H9 (cell line): ENCODE data around the gene MFSD11. TPM values are rescaled to one million over a fixed set of nuclear protein-coding genes. Genes with fewer than 3 reads are reported as not detected.

Experiments
- DNase-seq: peaks from one replicate; pipeline ENCODE4 v3.0.0-alpha.2; 2017
- H2AFZ ChIP-seq: one replicate; pipeline ENCODE4 v1.6.1; 2013; ENCODE audit warnings: mild to moderate bottlenecking, low read length, control low read depth, moderate library complexity
- H2AK5ac ChIP-seq: 2 replicates; pipeline ENCODE4 v1.6.1; 2013; ENCODE audit warnings: low read length, control low read depth, mixed read lengths; ENCODE audit not compliant: insufficient read length
- H2BK120ac ChIP-seq: one replicate; pipeline ENCODE4 v1.6.1; 2013; ENCODE audit warnings: low read depth, mild to moderate bottlenecking, low read length, control low read depth, inconsistent platforms; ENCODE audit not compliant: poor library complexity, severe bottlenecking
- H2BK12ac ChIP-seq: 2 replicates; pipeline ENCODE4 v1.6.1; 2013; ENCODE audit warnings: low read length, control low read depth, mixed read lengths, low read depth; ENCODE audit not compliant: insufficient read length
- H2BK15ac ChIP-seq: 2 replicates; pipeline ENCODE4 v1.6.1; 2013; ENCODE audit warnings: low read depth, low read length, control low read depth
- H2BK20ac ChIP-seq: one replicate; pipeline ENCODE4 v1.6.1; 2013; ENCODE audit warnings: low read depth, mild to moderate bottlenecking, low read length, control low read depth, inconsistent platforms; ENCODE audit not compliant: poor library complexity, severe bottlenecking
- H2BK5ac ChIP-seq: 2 replicates; pipeline ENCODE4 v1.6.1; 2013; ENCODE audit warnings: low read length, control low read depth, mixed read lengths; ENCODE audit not compliant: insufficient read length
- H3K14ac ChIP-seq: 2 replicates; pipeline ENCODE4 v1.6.1; 2013; ENCODE audit warnings: low read length, control low read depth; ENCODE audit not compliant: insufficient read depth
- H3K18ac ChIP-seq: 2 replicates; pipeline ENCODE4 v1.6.1; 2013; ENCODE audit warnings: low read depth, mild to moderate bottlenecking, mixed read lengths, low read length, control low read depth; ENCODE audit not compliant: insufficient read length
- H3K23ac ChIP-seq: 2 replicates; pipeline ENCODE4 v1.6.1; 2013; ENCODE audit warnings: low read length, control low read depth, mixed read lengths, low read depth; ENCODE audit not compliant: insufficient read length
- H3K23me2 ChIP-seq: 2 replicates; pipeline ENCODE4 v1.6.1; 2013; ENCODE audit warnings: low read depth, mild to moderate bottlenecking, mixed read lengths, low read length, control low read depth; ENCODE audit not compliant: insufficient read length, poor library complexity, severe bottlenecking
- H3K27ac ChIP-seq: 2 replicates; pipeline ENCODE4 v1.5.1; 2013; ENCODE audit warnings: low read length, control low read depth, mixed read lengths, low read depth; ENCODE audit not compliant: insufficient read length
- H3K27me3 ChIP-seq: 2 replicates; pipeline ENCODE4 v1.6.1; 2013; ENCODE audit warnings: low read length, control low read depth, inconsistent platforms; ENCODE audit not compliant: insufficient read depth
- H3K4ac ChIP-seq: 2 replicates; pipeline ENCODE4 v1.6.1; 2013; ENCODE audit warnings: low read depth, mild to moderate bottlenecking, control low read depth, inconsistent platforms, low read length, moderate library complexity
- H3K4me1 ChIP-seq: 2 replicates; pipeline ENCODE4 v1.6.1; 2013; ENCODE audit warnings: low read length, control low read depth, inconsistent platforms; ENCODE audit not compliant: insufficient read depth
- H3K4me2 ChIP-seq: 2 replicates; pipeline ENCODE4 v1.6.1; 2013; ENCODE audit warnings: low read length, control low read depth, mixed read lengths; ENCODE audit not compliant: insufficient read length, insufficient read depth
- H3K56ac ChIP-seq: 2 replicates; pipeline ENCODE4 v1.6.1; 2013; ENCODE audit warnings: low read depth, mild to moderate bottlenecking, mixed read lengths, low read length, control low read depth; ENCODE audit not compliant: insufficient read length
- H3K79me1 ChIP-seq: 2 replicates; pipeline ENCODE4 v1.6.1; 2013; ENCODE audit warnings: low read depth, mild to moderate bottlenecking, moderate library complexity, low read length, control low read depth, inconsistent platforms; ENCODE audit not compliant: insufficient read depth, poor library complexity, severe bottlenecking
- H3K79me2 ChIP-seq: 2 replicates; pipeline ENCODE4 v1.6.1; 2013; ENCODE audit warnings: low read length, control low read depth, inconsistent platforms; ENCODE audit not compliant: insufficient read depth
- H3K9ac ChIP-seq: 2 replicates; pipeline ENCODE4 v1.6.1; 2013; ENCODE audit warnings: low read length, control low read depth, mixed read lengths; ENCODE audit not compliant: insufficient read length; ENCODE audit errors: extremely low read depth
- H3K9me3 ChIP-seq: one replicate; pipeline ENCODE4 v1.6.1; 2013; ENCODE audit warnings: low read depth, low read length, inconsistent platforms; ENCODE audit not compliant: control insufficient read depth
- H3T11ph ChIP-seq: one replicate; pipeline ENCODE4 v1.6.1; 2013; ENCODE audit warnings: mild to moderate bottlenecking, low read length, control low read depth, inconsistent platforms
- H4K20me1 ChIP-seq: one replicate; pipeline ENCODE4 v1.6.1; 2013; ENCODE audit not compliant: control insufficient read depth, insufficient read length, insufficient read depth
- H4K5ac ChIP-seq: 2 replicates; pipeline ENCODE4 v1.6.1; 2013; ENCODE audit warnings: low read depth, mild to moderate bottlenecking, mixed read lengths, low read length, control low read depth; ENCODE audit not compliant: insufficient read length
- H4K8ac ChIP-seq: replicated peaks from 2 replicates; pipeline ENCODE4 v1.6.1; 2013; ENCODE audit warnings: low read length, control low read depth, mixed read lengths, low read depth; ENCODE audit not compliant: insufficient read length
- H4K91ac ChIP-seq: 2 replicates; pipeline ENCODE4 v1.6.1; 2013; ENCODE audit warnings: low read depth, mild to moderate bottlenecking, moderate library complexity, mixed read lengths, low read length, control low read depth; ENCODE audit not compliant: insufficient read length
- H3K27ac Mint-ChIP-seq, 3 experiments: 2 replicates in 2 of 3; 3 replicates in 1 of 3; pipeline ENCODE4 v1.8.0; 2020 to 2021; ENCODE audit warnings: mixed read lengths in 3 of 3, mild to moderate bottlenecking in 1 of 3, moderate library complexity in 1 of 3
- H3K27me3 Mint-ChIP-seq: 2 replicates; pipeline ENCODE4 v1.8.0; 2021; ENCODE audit warnings: low read depth, mild to moderate bottlenecking, moderate library complexity, mixed read lengths
- H3K36me3 Mint-ChIP-seq, 3 experiments: 2 replicates in 2 of 3; 3 replicates in 1 of 3; pipeline ENCODE4 v1.8.0; 2020 to 2021; ENCODE audit warnings: low read depth in 3 of 3, mixed read lengths in 3 of 3; ENCODE audit not compliant: insufficient read depth in 1 of 3
- H3K4me1 Mint-ChIP-seq, 2 experiments: 2 replicates each; pipeline ENCODE4 v1.8.0; 2020; ENCODE audit warnings: mixed read lengths in 2 of 2
- H3K4me3 Mint-ChIP-seq, 2 experiments: 2 replicates in 1 of 2; 3 replicates in 1 of 2; pipeline ENCODE4 v1.8.0; 2020 to 2021; ENCODE audit warnings: mild to moderate bottlenecking in 2 of 2, mixed read lengths in 2 of 2, moderate library complexity in 1 of 2
- H3K9me3 Mint-ChIP-seq, 2 experiments: 2 replicates in 1 of 2; 3 replicates in 1 of 2; pipeline ENCODE4 v1.8.0; 2020; ENCODE audit warnings: mild to moderate bottlenecking in 2 of 2, mixed read lengths in 2 of 2, moderate library complexity in 1 of 2
- CTCF ChIP-seq: fragments of 200-600 bp; sonication (generic); conservative IDR thresholded peaks from 3 replicates; pipeline ENCODE4 v1.8.0; 2021; ENCODE audit warnings: antibody characterized with exemption, mild to moderate bottlenecking
- WGBS: extraction: QIAGEN DNeasy Blood & Tissue Kit; methylation state at CpG from one replicate; pipeline ENCODE4 v1.1.7; 2013; ENCODE audit warnings: missing lambda C conversion rate, low lambda C conversion rate, mixed read lengths; ENCODE audit not compliant: insufficient read length; ENCODE audit errors: extremely low coverage; 5-methylcytosine and 5-hydroxymethylcytosine counted together
- total RNA-seq: library from RNA; stranded (reverse); gene quantifications from 2 replicates; pipeline ENCODE4 v1.2.1, GENCODE V29; 2021

Gene MFSD11
- total RNA-seq, 1 experiment from 2014 or later, result 19.9 TPM

GRCh38 chr17:76688165-76688622, 49.7 kb upstream of the MFSD11 start:
- no peak overlapping the region for H3K56ac ChIP-seq
- no peak overlapping the region for H4K8ac ChIP-seq
- no peak for DNase-seq
- H3K9me3 ChIP-seq, result no peaks in the 10 kb centered on the region
- WGBS, result no CpG with 5 or more reads among the region's 11 CpGs
- no peak overlapping the region for H4K5ac ChIP-seq
- no peak overlapping the region for H2BK20ac ChIP-seq
- H3K18ac ChIP-seq, result no peak overlapping the region
- TF ChIP-seq CTCF, result no peak
- no peak overlapping the region for H3K23ac ChIP-seq
- H3K4me3 Mint-ChIP-seq, result no peak overlapping the region
- no peak overlapping the region for H3T11ph ChIP-seq
- H3K9me3 Mint-ChIP-seq, result no peaks in the 10 kb centered on the region; a peak in 1 of 5 replicates
- H3K79me2 ChIP-seq, result no peaks in the 10 kb centered on the region
- no peak overlapping the region for H2BK12ac ChIP-seq
- H3K27me3 ChIP-seq, result no peaks in the 10 kb centered on the region
- peaks cover 22 to 38% of the 10 kb centered on the region in 2 experiments for H3K4me1 Mint-ChIP-seq
- peak overlapping the region; percentile 5 to 38 (median 12); a peak in 4 of 7 replicates for H3K27ac Mint-ChIP-seq
- H2BK15ac ChIP-seq, result no peak overlapping the region
- no peak overlapping the region; the same call in 1 of the 2 replicates for H3K14ac ChIP-seq
- no peak overlapping the region for H3K4me2 ChIP-seq
- H3K23me2 ChIP-seq, result no peaks in the 10 kb centered on the region
- no peak overlapping the region for H2BK120ac ChIP-seq
- no peak overlapping the region for H2AK5ac ChIP-seq
- H4K91ac ChIP-seq, result no peak overlapping the region
- H3K79me1 ChIP-seq, result no peaks in the 10 kb centered on the region
- H2AFZ ChIP-seq, result no peak overlapping the region
- H3K36me3 Mint-ChIP-seq, result no peaks in the 10 kb centered on the region
- H3K27me3 Mint-ChIP-seq, result no peaks in the 10 kb centered on the region
- H3K9ac ChIP-seq, result no peak overlapping the region
- peaks cover 3% of the 10 kb centered on the region; the same call in 1 of the 2 replicates for H3K4me1 ChIP-seq
- no peak overlapping the region for H2BK5ac ChIP-seq
- no peaks in the 10 kb centered on the region for H4K20me1 ChIP-seq
- H3K4ac ChIP-seq, result no peak overlapping the region
- H3K27ac ChIP-seq, result no peak overlapping the region
